HEK293 (cell line): ENCODE data around the gene HOXC5.
A peak's percentile ranks its signal among the peaks of the same experiment; 100 is the strongest.

Experiments
- CTCF ChIA-PET: fragments of 350-600 bp; formaldehyde crosslinking; extraction: SDS; loops from one replicate; lab custom pipeline; 2021; ENCODE audit warnings: antibody characterized with exemption; lab: Yijun Ruan, JAX
- POLR2A ChIA-PET: fragments of 300-600 bp; formaldehyde crosslinking; extraction: SDS; loops from one replicate; lab custom pipeline; 2020; ENCODE audit warnings: antibody characterized with exemption, inconsistent platforms; lab: Yijun Ruan, JAX
- H3K27ac ChIP-seq: fragments of 200-500 bp; sonication (Bioruptor generic); 2 replicates; pipeline ENCODE4 v1.5.1; 2014; ENCODE audit warnings: low read depth, low read length, control low read depth, inconsistent platforms; ENCODE audit errors: extremely low read depth
- H3K36me3 ChIP-seq, 2 experiments: fragments of 200-500 bp in 1 of 2; sonication (Bioruptor generic) in 1 of 2; 1 replicate in 1 of 2; 2 replicates in 1 of 2; pipeline ENCODE4 v1.5.1; 2014 to 2017; ENCODE audit warnings: inconsistent platforms in 2 of 2, low read length in 2 of 2; ENCODE audit not compliant: control insufficient read depth in 2 of 2, insufficient read depth in 1 of 2
- H3K4me1 ChIP-seq: fragments of 200-500 bp; sonication (Bioruptor generic); 2 replicates; pipeline ENCODE4 v1.5.1; 2014; ENCODE audit warnings: mild to moderate bottlenecking, low read length, inconsistent platforms; ENCODE audit not compliant: control insufficient read depth, insufficient read depth
- H3K4me3 ChIP-seq: 2 replicates; pipeline ENCODE4 v1.5.1; 2011; ENCODE audit warnings: low read depth, mild to moderate bottlenecking, control low read depth, low read length, moderate library complexity
- H3K9me3 ChIP-seq: fragments of 200-500 bp; sonication (Bioruptor generic); 2 replicates; pipeline ENCODE4 v1.5.1; 2014; ENCODE audit warnings: low read depth, low read length, inconsistent platforms; ENCODE audit not compliant: control insufficient read depth, insufficient read depth
- HOXD13 ChIP-seq: sonication (generic); formaldehyde crosslinking; IDR thresholded peaks from 2 replicates; pipeline ENCODE4 v1.8.0; 2022; ENCODE audit warnings: missing genetic modification reagents, borderline replicate concordance
- MEIS1 ChIP-seq: sonication (generic); formaldehyde crosslinking; IDR thresholded peaks from 2 replicates; pipeline ENCODE4 v1.8.1; 2022; ENCODE audit warnings: missing genetic modification reagents, mild to moderate bottlenecking, borderline replicate concordance
- SETDB1 ChIP-seq: IDR thresholded peaks from one replicate; pipeline ENCODE4 v1.6.1; 2017; ENCODE audit warnings: mild to moderate bottlenecking, low read length, moderate library complexity, mixed read lengths; ENCODE audit not compliant: insufficient read length
- ZFP37 ChIP-seq: fragments of 450-650 bp; formaldehyde crosslinking; IDR thresholded peaks from 2 replicates; pipeline ENCODE4 v1.5.1; 2016; ENCODE audit warnings: missing biosample characterization, missing genetic modification characterization
- ZNF19 ChIP-seq: fragments of 450-650 bp; formaldehyde crosslinking; IDR thresholded peaks from 2 replicates; pipeline ENCODE4; 2016; ENCODE audit warnings: missing biosample characterization, missing genetic modification characterization, low read depth
- ZNF335 ChIP-seq: fragments of 450-650 bp; formaldehyde crosslinking; conservative IDR thresholded peaks from 2 replicates; pipeline ENCODE4 v1.5.1; 2016; ENCODE audit warnings: missing biosample characterization, missing genetic modification characterization
- ZNF366 ChIP-seq: fragments of 450-650 bp; formaldehyde crosslinking; conservative IDR thresholded peaks from 2 replicates; pipeline ENCODE4 v1.5.1; 2016; ENCODE audit warnings: missing biosample characterization, missing genetic modification characterization
- ZNF423 ChIP-seq: fragments of 450-650 bp; formaldehyde crosslinking; IDR thresholded peaks from 2 replicates; pipeline ENCODE4 v1.5.1; 2016; ENCODE audit warnings: missing biosample characterization, missing genetic modification characterization
- ZNF600 ChIP-seq: fragments of 450-650 bp; formaldehyde crosslinking; IDR thresholded peaks from 2 replicates; pipeline ENCODE4 v1.5.1; 2016; ENCODE audit warnings: missing biosample characterization, missing genetic modification characterization
- ZNF692 ChIP-seq: fragments of 450-650 bp; formaldehyde crosslinking; IDR thresholded peaks from 2 replicates; pipeline ENCODE4 v1.5.1; 2016; ENCODE audit warnings: missing biosample characterization, missing genetic modification characterization
- TF ChIP-seq, protein P1 (sequence below): fragments of 450-650 bp; formaldehyde crosslinking; IDR thresholded peaks from 2 replicates; pipeline ENCODE4 v1.5.1; 2016; ENCODE audit warnings: missing biosample characterization, missing genetic modification characterization, borderline replicate concordance
- TF ChIP-seq, protein P2 (sequence below): fragments of 450-650 bp; formaldehyde crosslinking; IDR thresholded peaks from 2 replicates; pipeline ENCODE4 v1.5.1; 2017; ENCODE audit warnings: missing biosample characterization, mild to moderate bottlenecking, missing genetic modification characterization, moderate library complexity

Gene HOXC5

GRCh38 chr12:54060174-54060974, 27.5 kb downstream of the HOXC5 start:
- peaks cover 0 to 36% of the 10 kb centered on the region in 2 experiments; a peak in 2 of 3 replicates for H3K36me3 ChIP-seq
- TF ChIP-seq HOXD13 (CRISPR knock-in tag): no peak
- TF ChIP-seq, protein P1, sequence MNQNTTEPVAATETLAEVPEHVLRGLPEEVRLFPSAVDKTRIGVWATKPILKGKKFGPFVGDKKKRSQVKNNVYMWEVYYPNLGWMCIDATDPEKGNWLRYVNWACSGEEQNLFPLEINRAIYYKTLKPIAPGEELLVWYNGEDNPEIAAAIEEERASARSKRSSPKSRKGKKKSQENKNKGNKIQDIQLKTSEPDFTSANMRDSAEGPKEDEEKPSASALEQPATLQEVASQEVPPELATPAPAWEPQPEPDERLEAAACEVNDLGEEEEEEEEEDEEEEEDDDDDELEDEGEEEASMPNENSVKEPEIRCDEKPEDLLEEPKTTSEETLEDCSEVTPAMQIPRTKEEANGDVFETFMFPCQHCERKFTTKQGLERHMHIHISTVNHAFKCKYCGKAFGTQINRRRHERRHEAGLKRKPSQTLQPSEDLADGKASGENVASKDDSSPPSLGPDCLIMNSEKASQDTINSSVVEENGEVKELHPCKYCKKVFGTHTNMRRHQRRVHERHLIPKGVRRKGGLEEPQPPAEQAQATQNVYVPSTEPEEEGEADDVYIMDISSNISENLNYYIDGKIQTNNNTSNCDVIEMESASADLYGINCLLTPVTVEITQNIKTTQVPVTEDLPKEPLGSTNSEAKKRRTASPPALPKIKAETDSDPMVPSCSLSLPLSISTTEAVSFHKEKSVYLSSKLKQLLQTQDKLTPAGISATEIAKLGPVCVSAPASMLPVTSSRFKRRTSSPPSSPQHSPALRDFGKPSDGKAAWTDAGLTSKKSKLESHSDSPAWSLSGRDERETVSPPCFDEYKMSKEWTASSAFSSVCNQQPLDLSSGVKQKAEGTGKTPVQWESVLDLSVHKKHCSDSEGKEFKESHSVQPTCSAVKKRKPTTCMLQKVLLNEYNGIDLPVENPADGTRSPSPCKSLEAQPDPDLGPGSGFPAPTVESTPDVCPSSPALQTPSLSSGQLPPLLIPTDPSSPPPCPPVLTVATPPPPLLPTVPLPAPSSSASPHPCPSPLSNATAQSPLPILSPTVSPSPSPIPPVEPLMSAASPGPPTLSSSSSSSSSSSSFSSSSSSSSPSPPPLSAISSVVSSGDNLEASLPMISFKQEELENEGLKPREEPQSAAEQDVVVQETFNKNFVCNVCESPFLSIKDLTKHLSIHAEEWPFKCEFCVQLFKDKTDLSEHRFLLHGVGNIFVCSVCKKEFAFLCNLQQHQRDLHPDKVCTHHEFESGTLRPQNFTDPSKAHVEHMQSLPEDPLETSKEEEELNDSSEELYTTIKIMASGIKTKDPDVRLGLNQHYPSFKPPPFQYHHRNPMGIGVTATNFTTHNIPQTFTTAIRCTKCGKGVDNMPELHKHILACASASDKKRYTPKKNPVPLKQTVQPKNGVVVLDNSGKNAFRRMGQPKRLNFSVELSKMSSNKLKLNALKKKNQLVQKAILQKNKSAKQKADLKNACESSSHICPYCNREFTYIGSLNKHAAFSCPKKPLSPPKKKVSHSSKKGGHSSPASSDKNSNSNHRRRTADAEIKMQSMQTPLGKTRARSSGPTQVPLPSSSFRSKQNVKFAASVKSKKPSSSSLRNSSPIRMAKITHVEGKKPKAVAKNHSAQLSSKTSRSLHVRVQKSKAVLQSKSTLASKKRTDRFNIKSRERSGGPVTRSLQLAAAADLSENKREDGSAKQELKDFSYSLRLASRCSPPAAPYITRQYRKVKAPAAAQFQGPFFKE (tag by site-specific recombination): no peak
- TF ChIP-seq ZNF692: no peak
- TF ChIP-seq ZNF366 (tag by site-specific recombination): no peak
- TF ChIP-seq ZNF335 (tag by site-specific recombination): no peak
- TF ChIP-seq ZNF423 (tag by site-specific recombination): no peak
- TF ChIP-seq MEIS1 (CRISPR knock-in tag): no peak
- TF ChIP-seq, protein P2, sequence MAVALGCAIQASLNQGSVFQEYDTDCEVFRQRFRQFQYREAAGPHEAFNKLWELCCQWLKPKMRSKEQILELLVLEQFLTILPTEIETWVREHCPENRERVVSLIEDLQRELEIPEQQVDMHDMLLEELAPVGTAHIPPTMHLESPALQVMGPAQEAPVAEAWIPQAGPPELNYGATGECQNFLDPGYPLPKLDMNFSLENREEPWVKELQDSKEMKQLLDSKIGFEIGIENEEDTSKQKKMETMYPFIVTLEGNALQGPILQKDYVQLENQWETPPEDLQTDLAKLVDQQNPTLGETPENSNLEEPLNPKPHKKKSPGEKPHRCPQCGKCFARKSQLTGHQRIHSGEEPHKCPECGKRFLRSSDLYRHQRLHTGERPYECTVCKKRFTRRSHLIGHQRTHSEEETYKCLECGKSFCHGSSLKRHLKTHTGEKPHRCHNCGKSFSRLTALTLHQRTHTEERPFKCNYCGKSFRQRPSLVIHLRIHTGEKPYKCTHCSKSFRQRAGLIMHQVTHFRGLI: no peak
- TF ChIP-seq ZFP37 (tag by site-specific recombination): no peak
- no peak for TF ChIP-seq SETDB1
- H3K9me3 ChIP-seq: no peaks in the 10 kb centered on the region
- POLR2A ChIA-PET: no interaction called here
- peaks cover 44% of the 10 kb centered on the region for H3K4me1 ChIP-seq
- H3K27ac ChIP-seq: peak overlapping the region; percentile 86
- CTCF ChIA-PET: interaction anchor here (1.1 to 1.5 kb wide), 4 partner anchors 27 to 154 kb away, joined by 3 to 5 read pairs (median 4); partner anchors contain the start of gene HOXC5
- H3K4me3 ChIP-seq: no peak overlapping the region

DNA sequence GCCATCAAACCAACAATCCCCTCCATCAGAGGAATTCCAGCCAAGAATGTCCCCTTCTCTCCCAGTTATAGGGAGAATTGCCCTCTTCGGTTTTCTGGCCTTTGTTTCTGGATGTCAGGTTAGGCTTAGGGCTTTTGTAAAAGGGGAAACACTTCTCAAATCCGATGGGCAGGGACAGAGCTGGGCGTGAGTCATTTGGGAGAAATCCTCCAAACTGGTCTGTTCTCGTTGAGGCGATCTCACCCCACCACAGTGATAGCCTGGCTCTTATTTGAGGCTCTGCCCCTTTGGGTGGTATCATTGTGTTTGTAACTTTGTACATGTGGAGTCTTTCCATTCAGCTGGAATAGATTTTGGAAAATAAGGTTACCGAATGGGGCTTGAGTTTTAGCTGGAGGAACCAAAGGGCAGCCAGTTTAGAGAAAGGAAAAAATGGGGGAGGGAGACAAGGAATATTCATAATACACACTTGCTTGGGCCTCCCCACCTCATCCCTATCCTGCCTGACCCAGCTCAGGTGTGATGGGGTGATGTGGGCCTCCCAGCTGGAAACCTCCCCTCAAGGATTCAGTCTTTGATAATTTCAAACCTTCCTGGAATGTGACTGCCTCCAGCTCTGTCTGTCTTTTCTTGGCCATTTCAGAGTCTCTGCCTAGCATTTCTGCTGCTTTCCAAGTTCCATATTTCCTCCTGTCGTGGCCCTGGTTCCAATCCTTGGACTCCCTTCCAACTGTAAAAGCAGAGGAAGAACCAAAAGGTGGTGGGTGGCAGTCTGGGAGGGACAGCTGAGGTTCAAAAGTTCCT, 28.3 kb downstream of the HOXC5 start:
- Histone ChIP-seq H3K4me1 (peaks cover 36% of the 10 kb centered on the region), H3K36me3 (peaks cover 0 to 34% of the 10 kb centered on the region in 2 experiments; a peak in 2 of 3 replicates), H3K9me3 (no peaks in the 10 kb centered on the region), H3K27ac (no peak overlapping the region), H3K4me3 (no peak overlapping the region)
- CTCF ChIA-PET: interaction anchor here (0.5 to 0.9 kb wide), 2 partner anchors 9 to 15 kb away, joined by 3 read pairs; no protein-coding TSS in a partner anchor
- POLR2A ChIA-PET: no interaction called here
- TF ChIP-seq ZNF19 (tag by site-specific recombination) (no peak), ZNF600 (tag by site-specific recombination) (0 out of 2 replicates have a peak, but pooled peaks have one; percentile 25)
